ENCODE measurements around the gene KLHL11.

Gene KLHL11

GRCh38 chr17:41912925-41913324, 47.7 kb upstream of the KLHL11 start:
- peaks cover 5% of the 10 kb centered on the region; the same call in 1 of the 2 replicates for H3K36me3 ChIP-seq (ENCODE audit: low read length)
- no peak overlapping the region for H2AFZ ChIP-seq (ENCODE audit: low read depth, low read length, severe bottlenecking)
- peaks cover 62% of the 10 kb centered on the region for H3K79me2 ChIP-seq (ENCODE audit: insufficient read depth, low read length)
- H3K4me3 ChIP-seq (ENCODE audit: insufficient read depth, low read length, poor library complexity, severe bottlenecking), result no peak overlapping the region
- H4K20me1 ChIP-seq (ENCODE audit: low read depth, low read length), result peaks cover 25% of the 10 kb centered on the region
- no peaks in the 10 kb centered on the region for H3K9me2 ChIP-seq (replicated peaks; ENCODE audit: insufficient read depth, low read length)
- TF ChIP-seq CTCF (IDR thresholded peaks at IDR 0.05; ENCODE audit: insufficient read depth, low read length, poor library complexity, severe bottlenecking), result no peak
- no peak for TF ChIP-seq EZH2phosphoT487 (conservative IDR thresholded peaks at IDR 0.05; ENCODE audit: low read length)
- H3K9me3 ChIP-seq (ENCODE audit: insufficient read depth, low read length), result no peaks in the 10 kb centered on the region
- no peak overlapping the region for H3K27ac ChIP-seq (ENCODE audit: low read depth, low read length)
- H3K9ac ChIP-seq (ENCODE audit: low read length), result no peak overlapping the region
- no peak overlapping the region for H3K4me2 ChIP-seq (ENCODE audit: low read depth, low read length, poor library complexity, severe bottlenecking)
- no peaks in the 10 kb centered on the region for H3K27me3 ChIP-seq (ENCODE audit: low read length)
- H3F3A ChIP-seq (ENCODE audit: insufficient read depth), result no peaks in the 10 kb centered on the region

- Histone ChIP-seq H3F3A (ENCODE audit: insufficient read depth) (no peaks in the 10 kb centered on the region), H2AFZ (ENCODE audit: low read depth, low read length, severe bottlenecking) (no peak overlapping the region), H3K79me2 (ENCODE audit: insufficient read depth, low read length) (peaks cover 41% of the 10 kb centered on the region), H3K9ac (ENCODE audit: low read length) (no peak overlapping the region), H3K27me3 (ENCODE audit: low read length) (no peaks in the 10 kb centered on the region), H3K4me3 (ENCODE audit: insufficient read depth, low read length, poor library complexity, severe bottlenecking) (no peak overlapping the region), H3K27ac (ENCODE audit: low read depth, low read length) (no peak overlapping the region), H3K36me3 (ENCODE audit: low read length) (peaks cover 5% of the 10 kb centered on the region; the same call in 1 of the 2 replicates), H4K20me1 (ENCODE audit: low read depth, low read length) (peaks cover 18% of the 10 kb centered on the region; the same call in 1 of the 2 replicates), H3K4me2 (ENCODE audit: low read depth, low read length, poor library complexity, severe bottlenecking) (no peak overlapping the region), H3K9me2 (replicated peaks; ENCODE audit: insufficient read depth, low read length) (no peaks in the 10 kb centered on the region), H3K9me3 (ENCODE audit: insufficient read depth, low read length) (no peaks in the 10 kb centered on the region)
- TF ChIP-seq EZH2phosphoT487 (conservative IDR thresholded peaks at IDR 0.05; ENCODE audit: low read length), result no peak
- TF ChIP-seq CTCF (IDR thresholded peaks at IDR 0.05; ENCODE audit: insufficient read depth, low read length, poor library complexity, severe bottlenecking), result no peak
Observed at GRCh38 chr17:41910701-41911391, 45.6 kb upstream of the KLHL11 start.

- no peak for TF ChIP-seq CTCF (IDR thresholded peaks at IDR 0.05; ENCODE audit: insufficient read depth, low read length, poor library complexity, severe bottlenecking)
- TF ChIP-seq EZH2phosphoT487 (conservative IDR thresholded peaks at IDR 0.05; ENCODE audit: low read length), result no peak
- Histone ChIP-seq H3K9ac (ENCODE audit: low read length) (no peak overlapping the region), H4K20me1 (ENCODE audit: low read depth, low read length) (peaks cover 5% of the 10 kb centered on the region; the same call in 1 of the 2 replicates), H3F3A (ENCODE audit: insufficient read depth) (no peaks in the 10 kb centered on the region), H3K79me2 (ENCODE audit: insufficient read depth, low read length) (peaks cover 24% of the 10 kb centered on the region), H3K4me2 (ENCODE audit: low read depth, low read length, poor library complexity, severe bottlenecking) (no peak overlapping the region), H3K9me3 (ENCODE audit: insufficient read depth, low read length) (no peaks in the 10 kb centered on the region), H3K27ac (ENCODE audit: low read depth, low read length) (no peak overlapping the region), H3K9me2 (replicated peaks; ENCODE audit: insufficient read depth, low read length) (no peaks in the 10 kb centered on the region), H3K27me3 (ENCODE audit: low read length) (no peaks in the 10 kb centered on the region), H3K4me3 (ENCODE audit: insufficient read depth, low read length, poor library complexity, severe bottlenecking) (no peak overlapping the region), H2AFZ (ENCODE audit: low read depth, low read length, severe bottlenecking) (no peak overlapping the region), H3K36me3 (ENCODE audit: low read length) (peaks cover 5% of the 10 kb centered on the region; the same call in 1 of the 2 replicates)
Observed at GRCh38 chr17:41909088-41909487, 43.9 kb upstream of the KLHL11 start.

Measured in SU-DHL-6 (cell line).